H1 (cell line): ENCODE results near the gene CIB4. TPM values are rescaled to one million over a fixed set of nuclear protein-coding genes. Genes with fewer than 3 reads are reported as not detected.

ENCODE experiments used
- CHD2 ChIP-seq: IDR thresholded peaks from 2 replicates; pipeline ENCODE4 v1.6.1; 2012; ENCODE audit warnings: low read length, improper control_type of control experiment
- CTBP2 ChIP-seq: IDR thresholded peaks from 2 replicates; pipeline ENCODE4 v1.7.0; 2011; ENCODE audit warnings: borderline replicate concordance, mild to moderate bottlenecking, moderate library complexity, mixed read lengths, low read length; ENCODE audit not compliant: insufficient read depth, insufficient read length
- EP300 ChIP-seq, 2 experiments: IDR thresholded peaks; 1 replicate in 1 of 2; 2 replicates in 1 of 2; pipeline ENCODE4 v1.6.1; 2011 to 2012; ENCODE audit warnings: low read depth in 2 of 2, low read length in 2 of 2, mild to moderate bottlenecking in 2 of 2, borderline replicate concordance in 1 of 2, inconsistent platforms in 1 of 2, moderate library complexity in 1 of 2
- EZH2 ChIP-seq: fragments of 200-600 bp; sonication (generic); IDR thresholded peaks from 2 replicates; pipeline ENCODE4 v1.7.1; 2012; ENCODE audit warnings: low read depth, mild to moderate bottlenecking, moderate library complexity, low read length, inconsistent platforms; ENCODE audit not compliant: severe bottlenecking
- FOSL1 ChIP-seq: IDR thresholded peaks from 2 replicates; pipeline ENCODE4 v1.6.1; 2011; ENCODE audit warnings: mild to moderate bottlenecking, low read depth, low read length, moderate library complexity; ENCODE audit not compliant: insufficient read depth
- RFX5 ChIP-seq: IDR thresholded peaks from 2 replicates; pipeline ENCODE4 v1.6.1; 2011; ENCODE audit warnings: low read depth, low read length, improper control_type of control experiment, borderline replicate concordance
- YY1 ChIP-seq: IDR thresholded peaks from 2 replicates; pipeline ENCODE4 v1.6.1; 2011; ENCODE audit warnings: low read depth, mild to moderate bottlenecking, low read length
- polyA plus RNA-seq, 7 experiments: library from polyadenylated mRNA; depleted of rRNA in 3 of 7; stranded (reverse) in 5 of 7; unstranded in 2 of 7; fragments of >200 nt in 5 of 7; fragments of 200-250 nt in 2 of 7; gene quantifications; 1 replicate in 5 of 7; 2 replicates in 1 of 7; 4 replicates in 1 of 7; pipeline versions ENCODE4 v1.2.1 to v1.2.3, GENCODE V29; 2011 to 2013; ENCODE audit warnings: missing spikeins in 2 of 7, mixed read lengths in 2 of 7
- total RNA-seq: library from RNA; stranded (reverse); fragmentation: NEBNext Ultra II Directional; extraction: Animal tissue kit (Norgen Biotek cat#: 25700); gene quantifications from 2 replicates; pipeline ENCODE4 v1.2.1, GENCODE V29; 2021
- TF ChIP-seq, protein P1 (sequence below): fragments of 300-600 bp; sonication (generic); IDR thresholded peaks from 2 replicates; pipeline ENCODE4 v1.7.1; 2012; ENCODE audit warnings: low read length, moderate library complexity, mild to moderate bottlenecking, inconsistent platforms; ENCODE audit not compliant: insufficient replicate concordance

Gene CIB4
- total and polyA plus RNA-seq, 2 of the 8 experiments (the other 6 are each of a cell fraction or from before 2014, with no cell fraction given): not detected

DNA sequence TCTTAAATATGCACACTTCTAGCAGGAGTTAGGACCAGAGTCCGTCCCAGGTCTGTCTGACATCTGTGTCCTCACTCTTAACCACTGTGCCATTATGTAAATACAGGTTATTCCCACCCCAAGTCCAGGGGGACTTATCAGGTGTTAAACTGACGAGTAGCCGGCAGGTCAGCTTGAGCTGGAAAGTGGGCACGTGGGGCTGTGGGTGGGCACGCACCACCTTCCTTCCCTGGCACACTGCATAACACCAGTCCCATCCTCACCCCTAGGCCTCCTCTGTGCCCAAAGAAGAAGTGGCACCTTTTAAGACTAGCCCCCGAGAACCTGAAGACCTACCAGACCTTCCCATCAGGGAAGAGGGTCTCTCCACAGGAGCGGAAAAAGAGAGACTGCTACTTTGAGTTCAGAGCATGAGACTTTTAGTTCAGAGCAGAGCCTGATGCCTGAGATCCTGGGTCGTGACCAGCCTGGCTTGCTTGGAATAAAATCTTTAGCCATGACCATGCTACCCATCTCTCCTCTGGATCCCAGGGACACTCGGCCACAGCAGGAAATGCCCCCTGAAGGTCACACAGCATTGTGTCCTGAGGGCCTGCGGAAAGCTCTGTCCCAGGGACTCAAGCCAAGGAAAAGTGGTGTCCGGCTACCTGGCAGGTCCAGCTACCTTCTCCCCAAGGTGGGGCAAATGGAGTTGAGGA is 62.0 kb downstream of the CIB4 start (continued):
- TF ChIP-seq, protein P1, sequence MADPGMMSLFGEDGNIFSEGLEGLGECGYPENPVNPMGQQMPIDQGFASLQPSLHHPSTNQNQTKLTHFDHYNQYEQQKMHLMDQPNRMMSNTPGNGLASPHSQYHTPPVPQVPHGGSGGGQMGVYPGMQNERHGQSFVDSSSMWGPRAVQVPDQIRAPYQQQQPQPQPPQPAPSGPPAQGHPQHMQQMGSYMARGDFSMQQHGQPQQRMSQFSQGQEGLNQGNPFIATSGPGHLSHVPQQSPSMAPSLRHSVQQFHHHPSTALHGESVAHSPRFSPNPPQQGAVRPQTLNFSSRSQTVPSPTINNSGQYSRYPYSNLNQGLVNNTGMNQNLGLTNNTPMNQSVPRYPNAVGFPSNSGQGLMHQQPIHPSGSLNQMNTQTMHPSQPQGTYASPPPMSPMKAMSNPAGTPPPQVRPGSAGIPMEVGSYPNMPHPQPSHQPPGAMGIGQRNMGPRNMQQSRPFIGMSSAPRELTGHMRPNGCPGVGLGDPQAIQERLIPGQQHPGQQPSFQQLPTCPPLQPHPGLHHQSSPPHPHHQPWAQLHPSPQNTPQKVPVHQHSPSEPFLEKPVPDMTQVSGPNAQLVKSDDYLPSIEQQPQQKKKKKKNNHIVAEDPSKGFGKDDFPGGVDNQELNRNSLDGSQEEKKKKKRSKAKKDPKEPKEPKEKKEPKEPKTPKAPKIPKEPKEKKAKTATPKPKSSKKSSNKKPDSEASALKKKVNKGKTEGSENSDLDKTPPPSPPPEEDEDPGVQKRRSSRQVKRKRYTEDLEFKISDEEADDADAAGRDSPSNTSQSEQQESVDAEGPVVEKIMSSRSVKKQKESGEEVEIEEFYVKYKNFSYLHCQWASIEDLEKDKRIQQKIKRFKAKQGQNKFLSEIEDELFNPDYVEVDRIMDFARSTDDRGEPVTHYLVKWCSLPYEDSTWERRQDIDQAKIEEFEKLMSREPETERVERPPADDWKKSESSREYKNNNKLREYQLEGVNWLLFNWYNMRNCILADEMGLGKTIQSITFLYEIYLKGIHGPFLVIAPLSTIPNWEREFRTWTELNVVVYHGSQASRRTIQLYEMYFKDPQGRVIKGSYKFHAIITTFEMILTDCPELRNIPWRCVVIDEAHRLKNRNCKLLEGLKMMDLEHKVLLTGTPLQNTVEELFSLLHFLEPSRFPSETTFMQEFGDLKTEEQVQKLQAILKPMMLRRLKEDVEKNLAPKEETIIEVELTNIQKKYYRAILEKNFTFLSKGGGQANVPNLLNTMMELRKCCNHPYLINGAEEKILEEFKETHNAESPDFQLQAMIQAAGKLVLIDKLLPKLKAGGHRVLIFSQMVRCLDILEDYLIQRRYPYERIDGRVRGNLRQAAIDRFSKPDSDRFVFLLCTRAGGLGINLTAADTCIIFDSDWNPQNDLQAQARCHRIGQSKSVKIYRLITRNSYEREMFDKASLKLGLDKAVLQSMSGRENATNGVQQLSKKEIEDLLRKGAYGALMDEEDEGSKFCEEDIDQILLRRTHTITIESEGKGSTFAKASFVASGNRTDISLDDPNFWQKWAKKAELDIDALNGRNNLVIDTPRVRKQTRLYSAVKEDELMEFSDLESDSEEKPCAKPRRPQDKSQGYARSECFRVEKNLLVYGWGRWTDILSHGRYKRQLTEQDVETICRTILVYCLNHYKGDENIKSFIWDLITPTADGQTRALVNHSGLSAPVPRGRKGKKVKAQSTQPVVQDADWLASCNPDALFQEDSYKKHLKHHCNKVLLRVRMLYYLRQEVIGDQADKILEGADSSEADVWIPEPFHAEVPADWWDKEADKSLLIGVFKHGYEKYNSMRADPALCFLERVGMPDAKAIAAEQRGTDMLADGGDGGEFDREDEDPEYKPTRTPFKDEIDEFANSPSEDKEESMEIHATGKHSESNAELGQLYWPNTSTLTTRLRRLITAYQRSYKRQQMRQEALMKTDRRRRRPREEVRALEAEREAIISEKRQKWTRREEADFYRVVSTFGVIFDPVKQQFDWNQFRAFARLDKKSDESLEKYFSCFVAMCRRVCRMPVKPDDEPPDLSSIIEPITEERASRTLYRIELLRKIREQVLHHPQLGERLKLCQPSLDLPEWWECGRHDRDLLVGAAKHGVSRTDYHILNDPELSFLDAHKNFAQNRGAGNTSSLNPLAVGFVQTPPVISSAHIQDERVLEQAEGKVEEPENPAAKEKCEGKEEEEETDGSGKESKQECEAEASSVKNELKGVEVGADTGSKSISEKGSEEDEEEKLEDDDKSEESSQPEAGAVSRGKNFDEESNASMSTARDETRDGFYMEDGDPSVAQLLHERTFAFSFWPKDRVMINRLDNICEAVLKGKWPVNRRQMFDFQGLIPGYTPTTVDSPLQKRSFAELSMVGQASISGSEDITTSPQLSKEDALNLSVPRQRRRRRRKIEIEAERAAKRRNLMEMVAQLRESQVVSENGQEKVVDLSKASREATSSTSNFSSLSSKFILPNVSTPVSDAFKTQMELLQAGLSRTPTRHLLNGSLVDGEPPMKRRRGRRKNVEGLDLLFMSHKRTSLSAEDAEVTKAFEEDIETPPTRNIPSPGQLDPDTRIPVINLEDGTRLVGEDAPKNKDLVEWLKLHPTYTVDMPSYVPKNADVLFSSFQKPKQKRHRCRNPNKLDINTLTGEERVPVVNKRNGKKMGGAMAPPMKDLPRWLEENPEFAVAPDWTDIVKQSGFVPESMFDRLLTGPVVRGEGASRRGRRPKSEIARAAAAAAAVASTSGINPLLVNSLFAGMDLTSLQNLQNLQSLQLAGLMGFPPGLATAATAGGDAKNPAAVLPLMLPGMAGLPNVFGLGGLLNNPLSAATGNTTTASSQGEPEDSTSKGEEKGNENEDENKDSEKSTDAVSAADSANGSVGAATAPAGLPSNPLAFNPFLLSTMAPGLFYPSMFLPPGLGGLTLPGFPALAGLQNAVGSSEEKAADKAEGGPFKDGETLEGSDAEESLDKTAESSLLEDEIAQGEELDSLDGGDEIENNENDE: no peak
- TF ChIP-seq EP300 (IDR thresholded peaks at IDR 0.05; ENCODE audit: borderline replicate concordance in 1 of 2, low read depth in 2 of 2, low read length in 2 of 2) (no peak), CTBP2 (no peak), YY1 (no peak), EZH2 (no peak), FOSL1 (no peak), RFX5 (no peak), CHD2 (no peak)
